Suprapubic skin (tissue), 4 donors: ENCODE measurements around the gene DUS4L. TPM values are rescaled to one million over a fixed set of nuclear protein-coding genes. Genes with fewer than 3 reads are reported as not detected.
A peak's percentile ranks its signal among the peaks of the same experiment; 100 is the strongest.

Experiments
- DNase-seq, 2 donors: peaks; one replicate each; pipeline ENCODE4 v3.0.0-alpha.2; 2019; ENCODE audit warnings: low spot score in 2 of 2
- H3K27ac ChIP-seq: fragments of 200-600 bp; sonication (generic); one replicate; pipeline ENCODE4 v1.5.1; 2019
- H3K27me3 ChIP-seq: fragments of 200-600 bp; sonication (generic); one replicate; pipeline ENCODE4 v1.5.1; 2019
- H3K36me3 ChIP-seq: fragments of 200-600 bp; sonication (generic); one replicate; pipeline ENCODE4 v1.5.1; 2019
- H3K4me1 ChIP-seq: fragments of 200-600 bp; sonication (generic); one replicate; pipeline ENCODE4 v1.5.1; 2019
- H3K4me3 ChIP-seq: fragments of 200-600 bp; sonication (generic); one replicate; pipeline ENCODE4 v1.5.1; 2019; ENCODE audit warnings: mild to moderate bottlenecking
- H3K9me3 ChIP-seq: fragments of 200-600 bp; sonication (generic); one replicate; pipeline ENCODE4 v1.5.1; 2019
- CTCF ChIP-seq, 2 donors: fragments of 200-600 bp in 1 of 2; fragments of 450-650 bp in 1 of 2; sonication (generic) in 1 of 2; IDR thresholded peaks; one replicate each; pipeline ENCODE4 v1.5.1; 2016 to 2019; ENCODE audit warnings: antibody characterized with exemption in 2 of 2, mild to moderate bottlenecking in 1 of 2, moderate library complexity in 1 of 2
- EP300 ChIP-seq: sonication (generic); formaldehyde crosslinking; IDR thresholded peaks from one replicate; pipeline ENCODE4 v1.6.1; 2017; ENCODE audit warnings: antibody characterized with exemption
- POLR2A ChIP-seq, 2 donors: fragments of 450-650 bp; IDR thresholded peaks; one replicate each; pipeline ENCODE4 v1.6.1; 2017; ENCODE audit warnings: antibody characterized with exemption in 2 of 2, mild to moderate bottlenecking in 2 of 2, moderate library complexity in 2 of 2
- POLR2AphosphoS5 ChIP-seq, 3 donors: sonication (generic); formaldehyde crosslinking; IDR thresholded peaks; one replicate each; pipeline ENCODE4 v1.6.1; 2017; ENCODE audit warnings: antibody characterized with exemption in 3 of 3
- WGBS: methylation state at CpG from one replicate; pipeline ENCODE4 v1.1.5; 2018; 5-methylcytosine and 5-hydroxymethylcytosine counted together
- total RNA-seq, 4 donors: library from RNA; depleted of rRNA; stranded (reverse); fragments of >200 nt; gene quantifications; one replicate each; pipeline ENCODE4 v1.1.0, GENCODE V29; 2016

Gene DUS4L
- total RNA-seq, 4 donors from 2014 or later: 6.0 to 11.0 (median 7.8) TPM

GRCh38 chr7:107559864-107560263 is 3.9 kb upstream of the DUS4L start:
- Histone ChIP-seq H3K9me3 (no peaks in the 10 kb centered on the region), H3K27me3 (no peaks in the 10 kb centered on the region), H3K4me1 (peaks cover 45% of the 10 kb centered on the region), H3K4me3 (no peak overlapping the region), H3K36me3 (peaks cover 13% of the 10 kb centered on the region), H3K27ac (no peak overlapping the region)
- WGBS: 57% methylated on average over 2 of the region's 2 CpGs
- TF ChIP-seq POLR2AphosphoS5 (IDR thresholded peaks at IDR 0.05): no peak
- no peak for TF ChIP-seq EP300
- no peak for TF ChIP-seq POLR2A (IDR thresholded peaks at IDR 0.05)
- TF ChIP-seq CTCF (IDR thresholded peaks at IDR 0.05): no peak
- no peak for DNase-seq

DNA sequence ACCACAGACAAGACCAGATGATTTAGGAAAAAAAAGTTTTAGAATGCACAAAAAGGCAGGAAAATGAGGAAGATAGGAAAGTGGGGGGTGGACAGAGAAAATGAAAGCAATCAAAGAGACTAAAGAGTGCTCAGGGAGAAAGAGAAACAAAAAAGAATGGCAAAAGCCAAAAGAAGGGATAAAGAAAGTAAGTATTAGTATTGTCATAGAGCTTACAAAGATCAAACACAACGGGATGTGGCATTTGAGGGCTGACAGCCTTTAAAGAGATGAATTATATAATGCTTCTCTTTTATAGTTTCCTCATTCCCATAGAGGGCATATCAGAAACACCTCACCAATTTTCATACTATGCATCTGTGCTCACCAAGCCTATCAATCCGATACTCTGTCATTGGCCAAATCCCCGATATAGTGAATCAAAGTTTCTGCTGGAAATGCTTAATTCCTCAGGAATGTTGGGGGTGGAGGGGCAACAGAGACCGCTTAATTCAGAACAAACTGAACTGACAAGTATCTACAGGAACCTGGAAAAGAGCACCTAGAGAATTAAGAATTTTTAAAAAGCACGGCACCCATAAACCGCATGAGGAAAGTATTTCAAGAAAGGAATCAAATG is 2.8 kb upstream of the DUS4L start:
- Histone ChIP-seq H3K4me1 (peaks cover 50% of the 10 kb centered on the region), H3K9me3 (no peaks in the 10 kb centered on the region), H3K36me3 (peaks cover 10% of the 10 kb centered on the region), H3K27ac (no peak overlapping the region), H3K27me3 (no peaks in the 10 kb centered on the region), H3K4me3 (no peak overlapping the region)
- no peak for DNase-seq
- 55% methylated on average over 6 of the region's 6 CpGs for WGBS
- TF ChIP-seq POLR2AphosphoS5 (IDR thresholded peaks at IDR 0.05): no peak

DNA sequence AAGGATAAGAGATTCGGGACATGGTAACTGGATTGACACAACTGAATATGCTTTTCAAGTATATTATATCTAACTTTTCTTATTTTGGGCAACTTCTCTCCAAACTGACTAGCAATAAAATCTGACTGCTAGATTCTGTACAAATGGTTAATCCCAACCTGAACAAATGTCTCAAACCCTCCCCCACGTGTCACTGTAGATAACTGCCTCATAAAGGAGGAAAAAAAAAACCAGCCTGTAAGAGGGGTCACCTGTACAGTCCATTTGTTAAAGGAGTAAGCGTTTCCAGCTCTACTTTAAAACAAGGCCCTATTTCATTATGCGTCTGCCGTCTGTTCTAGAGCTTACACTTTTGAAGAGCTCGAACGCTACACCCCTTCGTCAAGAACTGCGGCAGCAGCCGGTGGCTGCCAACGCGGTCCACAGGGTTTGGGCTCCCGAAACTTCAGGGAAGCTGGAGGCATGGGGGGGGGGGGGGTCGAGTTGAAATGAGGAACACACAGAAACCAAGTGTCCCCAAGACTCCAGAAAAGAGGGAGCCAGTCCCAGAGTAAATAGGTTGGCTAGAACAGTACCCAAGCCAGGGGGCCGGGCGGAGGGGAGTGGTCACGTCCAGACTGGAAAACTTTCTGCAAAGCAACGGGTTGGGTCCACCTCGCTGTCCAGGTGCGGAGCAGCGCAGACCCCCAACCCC is 543 bp upstream of the DUS4L start:
- no peaks in the 10 kb centered on the region for H3K27me3 ChIP-seq
- no peaks in the 10 kb centered on the region for H3K36me3 ChIP-seq
- 4% methylated on average over 21 of the region's 21 CpGs for WGBS
- DNase-seq: peak in 1 of 2 donors; percentile 84
- H3K27ac ChIP-seq: peak overlapping the region; percentile 99
- H3K9me3 ChIP-seq: no peaks in the 10 kb centered on the region
- TF ChIP-seq CTCF (IDR thresholded peaks at IDR 0.05): no peak
- no peak for TF ChIP-seq EP300
- TF ChIP-seq POLR2A (IDR thresholded peaks at IDR 0.05): no peak
- TF ChIP-seq POLR2AphosphoS5 (IDR thresholded peaks at IDR 0.05): no peak
- peak overlapping the region; percentile 100 for H3K4me3 ChIP-seq
- H3K4me1 ChIP-seq: peaks cover 50% of the 10 kb centered on the region

GRCh38 chr7:107564553-107565298 is 955 bp downstream of the DUS4L start:
- 35% methylated on average over 9 of the region's 9 CpGs for WGBS
- no peaks in the 10 kb centered on the region for H3K9me3 ChIP-seq
- H3K27ac ChIP-seq: peak overlapping the region; percentile 99
- H3K36me3 ChIP-seq: peaks cover 4% of the 10 kb centered on the region
- H3K4me3 ChIP-seq: peak overlapping the region; percentile 100
- DNase-seq: no peak
- H3K27me3 ChIP-seq: no peaks in the 10 kb centered on the region
- no peak for TF ChIP-seq POLR2AphosphoS5 (IDR thresholded peaks at IDR 0.05)
- no peak for TF ChIP-seq CTCF (IDR thresholded peaks at IDR 0.05)
- TF ChIP-seq EP300: no peak
- no peak for TF ChIP-seq POLR2A (IDR thresholded peaks at IDR 0.05)
- peaks cover 45% of the 10 kb centered on the region for H3K4me1 ChIP-seq

- H3K27ac ChIP-seq: no peak overlapping the region
- no peaks in the 10 kb centered on the region for H3K27me3 ChIP-seq
- TF ChIP-seq POLR2AphosphoS5 (IDR thresholded peaks at IDR 0.05) (no peak), POLR2A (IDR thresholded peaks at IDR 0.05) (no peak), CTCF (IDR thresholded peaks at IDR 0.05) (no peak), EP300 (no peak)
- no peak overlapping the region for H3K4me3 ChIP-seq
- H3K9me3 ChIP-seq: no peaks in the 10 kb centered on the region
- peaks cover 21% of the 10 kb centered on the region for H3K36me3 ChIP-seq
- peaks cover under 1% of the 10 kb centered on the region for H3K4me1 ChIP-seq
- WGBS: 100% methylated on average over 2 of the region's 2 CpGs
- no peak for DNase-seq
Observed at GRCh38 chr7:107570298-107570697, 6.5 kb downstream of the DUS4L start.
